Endothelial cell of umbilical vein (primary cell): ENCODE results near the gene TAB3.

ENCODE experiments used
- EZH2 ChIP-seq: IDR thresholded peaks from 2 replicates; pipeline ENCODE4 v1.6.1; 2012; ENCODE audit warnings: borderline replicate concordance, low read depth, mild to moderate bottlenecking, moderate library complexity, low read length, inconsistent platforms; ENCODE audit not compliant: severe bottlenecking
- FOS ChIP-seq: IDR thresholded peaks from 2 replicates; pipeline ENCODE4 v1.6.1; 2011; ENCODE audit warnings: mild to moderate bottlenecking, low read length, moderate library complexity, borderline replicate concordance; ENCODE audit not compliant: insufficient read depth
- GATA2 ChIP-seq: IDR thresholded peaks from 2 replicates; pipeline ENCODE4 v1.7.0; 2011; ENCODE audit warnings: low read depth, mild to moderate bottlenecking, moderate library complexity, mixed read lengths, low read length; ENCODE audit not compliant: insufficient read length, insufficient read depth
- JUN ChIP-seq: IDR thresholded peaks from 2 replicates; pipeline ENCODE4 v1.6.1; 2011; ENCODE audit warnings: borderline replicate concordance, low read depth; ENCODE audit not compliant: insufficient read length, insufficient read depth
- MAX ChIP-seq: IDR thresholded peaks from 2 replicates; pipeline ENCODE4 v1.6.1; 2011; ENCODE audit not compliant: insufficient read depth, insufficient read length
- MYC ChIP-seq: IDR thresholded peaks from one replicate; pipeline ENCODE4 v1.6.1; 2011; ENCODE audit warnings: mild to moderate bottlenecking, low read depth, low read length
- POLR2A ChIP-seq: IDR thresholded peaks from 2 replicates; pipeline ENCODE4 v1.6.1; 2012; ENCODE audit warnings: low read depth, mild to moderate bottlenecking, control low read depth, low read length
- POLR2AphosphoS5 ChIP-seq: IDR thresholded peaks from 2 replicates; pipeline ENCODE4 v1.6.1; 2012; ENCODE audit warnings: low read depth, mild to moderate bottlenecking, control low read depth, low read length, moderate library complexity; ENCODE audit not compliant: insufficient read depth
- TF ChIP-seq, protein P1 (sequence below), 2 donors: IDR thresholded peaks; 1 replicate in 1 of 2; 2 replicates in 1 of 2; pipeline ENCODE4 v1.5.1; 2011; ENCODE audit warnings: low read length in 2 of 2, mild to moderate bottlenecking in 2 of 2, moderate library complexity in 2 of 2, control low read depth in 1 of 2, inconsistent platforms in 1 of 2, low read depth in 1 of 2; ENCODE audit not compliant: insufficient read depth in 1 of 2; ENCODE audit errors: extremely low read depth in 1 of 2

DNA sequence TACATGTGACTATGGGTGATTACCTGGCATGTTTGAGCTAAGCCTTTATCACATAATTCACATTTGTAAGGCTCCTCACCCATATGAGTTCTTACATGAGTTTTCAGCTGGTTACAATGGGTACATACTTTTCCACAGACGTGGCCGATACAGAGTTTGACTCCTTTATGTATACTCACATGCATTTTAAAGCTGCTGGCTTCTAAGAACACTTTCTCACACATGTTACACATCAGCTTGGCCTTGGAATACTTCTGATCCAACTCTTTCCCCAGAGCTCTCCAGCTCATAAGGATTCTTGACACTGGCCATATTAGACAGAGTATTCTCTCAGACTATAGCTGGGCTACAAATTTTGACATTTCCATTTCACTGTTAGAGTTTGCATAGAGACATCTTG, 66.3 kb downstream of the TAB3 start:
- TF ChIP-seq, protein P1, sequence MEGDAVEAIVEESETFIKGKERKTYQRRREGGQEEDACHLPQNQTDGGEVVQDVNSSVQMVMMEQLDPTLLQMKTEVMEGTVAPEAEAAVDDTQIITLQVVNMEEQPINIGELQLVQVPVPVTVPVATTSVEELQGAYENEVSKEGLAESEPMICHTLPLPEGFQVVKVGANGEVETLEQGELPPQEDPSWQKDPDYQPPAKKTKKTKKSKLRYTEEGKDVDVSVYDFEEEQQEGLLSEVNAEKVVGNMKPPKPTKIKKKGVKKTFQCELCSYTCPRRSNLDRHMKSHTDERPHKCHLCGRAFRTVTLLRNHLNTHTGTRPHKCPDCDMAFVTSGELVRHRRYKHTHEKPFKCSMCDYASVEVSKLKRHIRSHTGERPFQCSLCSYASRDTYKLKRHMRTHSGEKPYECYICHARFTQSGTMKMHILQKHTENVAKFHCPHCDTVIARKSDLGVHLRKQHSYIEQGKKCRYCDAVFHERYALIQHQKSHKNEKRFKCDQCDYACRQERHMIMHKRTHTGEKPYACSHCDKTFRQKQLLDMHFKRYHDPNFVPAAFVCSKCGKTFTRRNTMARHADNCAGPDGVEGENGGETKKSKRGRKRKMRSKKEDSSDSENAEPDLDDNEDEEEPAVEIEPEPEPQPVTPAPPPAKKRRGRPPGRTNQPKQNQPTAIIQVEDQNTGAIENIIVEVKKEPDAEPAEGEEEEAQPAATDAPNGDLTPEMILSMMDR (IDR thresholded peaks at IDR 0.05; ENCODE audit: extremely low read depth in 1 of 2, insufficient read depth in 1 of 2, low read depth in 1 of 2, low read length in 2 of 2), result no peak
- TF ChIP-seq POLR2AphosphoS5 (no peak), MAX (no peak), POLR2A (no peak), MYC (no peak), EZH2 (no peak), FOS (no peak), GATA2 (no peak), JUN (no peak)
